DND-41 (cell line): ENCODE measurements around the gene FAT1.

Experiments used
- EZH2 ChIP-seq: IDR thresholded peaks from 3 replicates; pipeline ENCODE4 v1.6.1; 2012; ENCODE audit warnings: borderline replicate concordance, low read depth, mild to moderate bottlenecking, moderate library complexity, low read length, inconsistent platforms; ENCODE audit not compliant: severe bottlenecking
- TF ChIP-seq, protein P1 (sequence below): IDR thresholded peaks from 2 replicates; pipeline ENCODE4 v1.5.1; 2012; ENCODE audit warnings: borderline replicate concordance, low read length, moderate library complexity, mild to moderate bottlenecking; ENCODE audit not compliant: poor library complexity, severe bottlenecking; ENCODE audit errors: extremely low read depth

DNA sequence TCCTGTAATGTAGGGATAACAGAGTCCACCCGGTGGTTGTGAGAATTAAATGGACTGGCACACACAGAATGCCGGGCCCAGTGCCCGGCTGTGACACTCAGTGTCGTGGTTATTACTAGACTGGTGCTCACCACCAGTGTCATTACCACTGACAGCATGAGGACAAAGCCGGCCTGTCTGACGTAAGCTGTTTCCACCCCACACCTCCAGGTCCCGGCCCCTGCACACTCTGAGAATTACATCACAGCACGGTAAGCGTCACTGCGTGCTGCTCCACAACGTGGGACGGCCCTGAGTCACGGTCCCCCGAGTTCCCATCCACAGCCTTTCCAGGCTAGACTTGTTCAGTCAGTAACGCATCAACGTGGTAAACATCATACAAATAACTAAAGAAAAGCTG is 22.9 kb downstream of the FAT1 start:
- TF ChIP-seq, protein P1, sequence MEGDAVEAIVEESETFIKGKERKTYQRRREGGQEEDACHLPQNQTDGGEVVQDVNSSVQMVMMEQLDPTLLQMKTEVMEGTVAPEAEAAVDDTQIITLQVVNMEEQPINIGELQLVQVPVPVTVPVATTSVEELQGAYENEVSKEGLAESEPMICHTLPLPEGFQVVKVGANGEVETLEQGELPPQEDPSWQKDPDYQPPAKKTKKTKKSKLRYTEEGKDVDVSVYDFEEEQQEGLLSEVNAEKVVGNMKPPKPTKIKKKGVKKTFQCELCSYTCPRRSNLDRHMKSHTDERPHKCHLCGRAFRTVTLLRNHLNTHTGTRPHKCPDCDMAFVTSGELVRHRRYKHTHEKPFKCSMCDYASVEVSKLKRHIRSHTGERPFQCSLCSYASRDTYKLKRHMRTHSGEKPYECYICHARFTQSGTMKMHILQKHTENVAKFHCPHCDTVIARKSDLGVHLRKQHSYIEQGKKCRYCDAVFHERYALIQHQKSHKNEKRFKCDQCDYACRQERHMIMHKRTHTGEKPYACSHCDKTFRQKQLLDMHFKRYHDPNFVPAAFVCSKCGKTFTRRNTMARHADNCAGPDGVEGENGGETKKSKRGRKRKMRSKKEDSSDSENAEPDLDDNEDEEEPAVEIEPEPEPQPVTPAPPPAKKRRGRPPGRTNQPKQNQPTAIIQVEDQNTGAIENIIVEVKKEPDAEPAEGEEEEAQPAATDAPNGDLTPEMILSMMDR: no peak
- TF ChIP-seq EZH2: no peak
